HepG2 (cell line): ENCODE results near the gene PXMP4. TPM values are rescaled to one million over a fixed set of nuclear protein-coding genes. Genes with fewer than 3 reads are reported as not detected.

Experiments
- AHDC1 ChIP-seq: sonication (generic); formaldehyde crosslinking; IDR thresholded peaks from 2 replicates; pipeline ENCODE4 v1.5.1; 2020; ENCODE audit warnings: mild to moderate bottlenecking, missing genetic modification reagents, borderline replicate concordance
- ARHGAP35 ChIP-seq: sonication (generic); formaldehyde crosslinking; IDR thresholded peaks from 2 replicates; pipeline ENCODE4 v1.9.0; 2022; ENCODE audit warnings: mild to moderate bottlenecking, inconsistent platforms, moderate library complexity, missing genetic modification reagents, borderline replicate concordance
- ASH2L ChIP-seq: fragments of 300-600, 200-600 bp; sonication (generic); IDR thresholded peaks from 2 replicates; pipeline ENCODE4 v1.7.0; 2017; ENCODE audit warnings: low read depth, mild to moderate bottlenecking, moderate library complexity, mixed read lengths, low read length; ENCODE audit not compliant: insufficient read length
- E2F2 ChIP-seq: sonication (generic); formaldehyde crosslinking; IDR thresholded peaks from 2 replicates; pipeline ENCODE4 v1.4.0; 2020; ENCODE audit warnings: missing genetic modification reagents, borderline replicate concordance
- HDAC6 ChIP-seq: fragments of 200-600 bp; sonication (generic); IDR thresholded peaks from 2 replicates; pipeline ENCODE4 v1.7.0; 2017; ENCODE audit warnings: mild to moderate bottlenecking, antibody characterized with exemption, low read length, low read depth
- HMGXB4 ChIP-seq, 2 experiments: sonication (generic) in 1 of 2; formaldehyde crosslinking in 1 of 2; IDR thresholded peaks; 2 replicates each; pipeline versions ENCODE4 v1.4.0 to v1.6.1; 2018 to 2020; ENCODE audit warnings: missing genetic modification reagents in 2 of 2, borderline replicate concordance in 1 of 2, low read depth in 1 of 2, mild to moderate bottlenecking in 1 of 2, missing biosample characterization in 1 of 2
- KLF13 ChIP-seq: sonication (generic); formaldehyde crosslinking; IDR thresholded peaks from 2 replicates; pipeline ENCODE4 v1.4.0; 2020; ENCODE audit warnings: mild to moderate bottlenecking, missing genetic modification reagents
- NBN ChIP-seq: fragments of 450-650 bp; conservative IDR thresholded peaks from 2 replicates; pipeline ENCODE4 v1.6.1; 2017
- PITX1 ChIP-seq: sonication (generic); formaldehyde crosslinking; IDR thresholded peaks from 2 replicates; pipeline ENCODE4 v1.5.1; 2020; ENCODE audit warnings: mild to moderate bottlenecking, missing genetic modification reagents
- POLR2AphosphoS5 ChIP-seq: IDR thresholded peaks from 2 replicates; pipeline ENCODE4 v1.6.1; 2012; ENCODE audit warnings: low read depth, low read length
- SSRP1 ChIP-seq: IDR thresholded peaks from 2 replicates; pipeline ENCODE4 v1.6.1; 2016; ENCODE audit warnings: control low read depth
- TFDP1 ChIP-seq: IDR thresholded peaks from 2 replicates; pipeline ENCODE4 v1.6.1; 2016; ENCODE audit warnings: missing compliant biosample characterization, missing genetic modification reagents, borderline replicate concordance
- ZFP82 ChIP-seq: sonication (generic); formaldehyde crosslinking; IDR thresholded peaks from 2 replicates; pipeline ENCODE4 v1.5.1; 2020; ENCODE audit warnings: mild to moderate bottlenecking, missing genetic modification reagents, borderline replicate concordance
- ZNF275 ChIP-seq: sonication (generic); formaldehyde crosslinking; IDR thresholded peaks from 2 replicates; pipeline ENCODE4 v1.8.0; 2022; ENCODE audit warnings: missing genetic modification reagents, mild to moderate bottlenecking, inconsistent platforms, borderline replicate concordance
- ZNF740 ChIP-seq: sonication (generic); formaldehyde crosslinking; IDR thresholded peaks from 2 replicates; pipeline ENCODE4 v1.4.0; 2020; ENCODE audit warnings: missing genetic modification reagents
- ZNF788 ChIP-seq: sonication (generic); formaldehyde crosslinking; IDR thresholded peaks from 2 replicates; pipeline ENCODE4 v1.5.0; 2020; ENCODE audit warnings: mild to moderate bottlenecking, missing genetic modification reagents, borderline replicate concordance
- polyA plus RNA-seq, 8 experiments: library from polyadenylated mRNA; depleted of rRNA in 3 of 8; stranded (reverse) in 7 of 8; unstranded in 1 of 8; fragments of >200 nt; fragmentation: Illumina TruSeq in 4 of 8; extraction: Trizol in 4 of 8; gene quantifications; 2 replicates each; pipeline versions ENCODE4 v1.2.1 to v1.2.3, GENCODE V29; 2011 to 2016; ENCODE audit warnings: low read depth in 4 of 8, missing spikeins in 1 of 8, mixed read lengths in 1 of 8; ENCODE audit not compliant: insufficient read depth in 1 of 8
- total RNA-seq, 5 experiments: library from RNA; depleted of rRNA; stranded (reverse); fragments of >200 nt; fragmentation: Illumina TruSeq; extraction: Trizol; gene quantifications; 2 replicates each; pipeline ENCODE4 v1.2.3, GENCODE V29; 2016; ENCODE audit warnings: low read depth in 1 of 5

PXMP4 gene
- total and polyA plus RNA-seq, 2 of the 13 experiments (the other 11 are each of a cell fraction or from before 2014, with no cell fraction given), result not detected

- TF ChIP-seq HMGXB4 (CRISPR knock-in tag; IDR thresholded peaks at IDR 0.05; ENCODE audit: borderline replicate concordance in 1 of 2, low read depth in 1 of 2) (peak in 1 of 2 experiments; percentile 44; a peak in 2 of 4 replicates), PITX1 (CRISPR knock-in tag) (no peak), NBN (no peak), HDAC6 (no peak), ZNF788 (no peak; the same call in 1 of the 2 replicates), ASH2L (peak; percentile 49), ZNF740 (CRISPR knock-in tag) (peak; percentile 61; the same call in 1 of the 2 replicates), SSRP1 (CRISPR knock-in tag) (peak; percentile 80; the same call in 1 of the 2 replicates), E2F2 (CRISPR knock-in tag) (peak; percentile 89; the same call in 1 of the 2 replicates), POLR2AphosphoS5 (0 out of 2 replicates have a peak, but pooled peaks have one; percentile 21), ARHGAP35 (no peak), KLF13 (CRISPR knock-in tag) (peak; percentile 94; the same call in 1 of the 2 replicates), AHDC1 (CRISPR knock-in tag) (no peak), TFDP1 (CRISPR knock-in tag) (no peak; the same call in 1 of the 2 replicates), ZNF275 (CRISPR knock-in tag) (no peak), ZFP82 (CRISPR knock-in tag) (no peak)
Measured at GRCh38 chr20:33685328-33686099, 34.6 kb downstream of the PXMP4 start (continued).
